ENCODE results near the gene HELZ2.

HELZ2 gene

DNA sequence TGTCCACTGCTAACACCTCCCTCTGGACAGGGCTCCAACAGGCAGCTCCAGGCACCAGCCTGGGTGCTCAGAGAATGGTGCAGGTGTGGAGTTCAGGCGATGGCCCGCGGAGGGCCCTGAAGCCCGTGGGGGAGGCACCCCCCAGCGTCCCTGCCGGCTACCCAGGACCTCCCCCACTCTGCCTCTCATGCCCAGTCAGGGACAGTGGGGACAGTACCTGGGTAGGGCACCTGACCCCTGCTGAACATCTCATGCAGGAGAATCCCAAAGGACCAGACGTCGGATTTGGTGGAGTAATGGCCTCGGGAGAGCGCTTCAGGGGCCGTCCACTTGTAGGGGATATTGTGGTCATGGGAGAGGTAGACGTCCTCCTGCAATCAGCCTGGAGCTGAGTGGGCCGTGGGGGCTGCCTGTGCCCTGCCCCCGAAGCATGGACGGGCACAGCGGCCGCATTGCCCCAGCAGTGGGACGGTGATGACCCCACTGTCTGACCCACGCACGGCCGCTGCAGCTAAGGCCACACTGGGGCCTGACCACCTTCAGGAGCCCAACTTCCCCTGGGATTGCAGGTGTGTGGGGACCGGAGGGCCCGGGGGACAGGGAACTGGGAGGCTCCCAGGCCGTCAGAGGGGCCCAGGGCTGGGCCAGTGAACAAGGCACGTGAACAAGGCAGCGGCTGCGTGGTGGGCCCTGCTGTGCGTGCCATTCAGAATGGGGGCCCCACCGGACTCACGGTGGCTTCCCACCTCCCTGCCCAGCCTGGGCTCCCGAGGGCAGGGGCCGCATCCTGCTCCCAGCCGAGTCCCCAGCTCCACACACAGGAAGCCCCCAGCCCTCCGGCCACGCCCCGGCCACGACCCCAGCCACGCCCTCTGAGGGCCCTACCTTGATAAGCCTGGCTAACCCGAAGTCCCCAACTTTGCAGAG, 43.9 kb downstream of the HELZ2 start:
- TF ChIP-seq, protein P1, sequence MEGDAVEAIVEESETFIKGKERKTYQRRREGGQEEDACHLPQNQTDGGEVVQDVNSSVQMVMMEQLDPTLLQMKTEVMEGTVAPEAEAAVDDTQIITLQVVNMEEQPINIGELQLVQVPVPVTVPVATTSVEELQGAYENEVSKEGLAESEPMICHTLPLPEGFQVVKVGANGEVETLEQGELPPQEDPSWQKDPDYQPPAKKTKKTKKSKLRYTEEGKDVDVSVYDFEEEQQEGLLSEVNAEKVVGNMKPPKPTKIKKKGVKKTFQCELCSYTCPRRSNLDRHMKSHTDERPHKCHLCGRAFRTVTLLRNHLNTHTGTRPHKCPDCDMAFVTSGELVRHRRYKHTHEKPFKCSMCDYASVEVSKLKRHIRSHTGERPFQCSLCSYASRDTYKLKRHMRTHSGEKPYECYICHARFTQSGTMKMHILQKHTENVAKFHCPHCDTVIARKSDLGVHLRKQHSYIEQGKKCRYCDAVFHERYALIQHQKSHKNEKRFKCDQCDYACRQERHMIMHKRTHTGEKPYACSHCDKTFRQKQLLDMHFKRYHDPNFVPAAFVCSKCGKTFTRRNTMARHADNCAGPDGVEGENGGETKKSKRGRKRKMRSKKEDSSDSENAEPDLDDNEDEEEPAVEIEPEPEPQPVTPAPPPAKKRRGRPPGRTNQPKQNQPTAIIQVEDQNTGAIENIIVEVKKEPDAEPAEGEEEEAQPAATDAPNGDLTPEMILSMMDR (IDR thresholded peaks at IDR 0.05; ENCODE audit: control insufficient read depth, extremely low read depth, insufficient read depth): no peak
- no peak overlapping the region for H3K4me3 ChIP-seq (ENCODE audit: low read depth, low read length)
- no peak for DNase-seq (ENCODE audit: low read depth)

DNA sequence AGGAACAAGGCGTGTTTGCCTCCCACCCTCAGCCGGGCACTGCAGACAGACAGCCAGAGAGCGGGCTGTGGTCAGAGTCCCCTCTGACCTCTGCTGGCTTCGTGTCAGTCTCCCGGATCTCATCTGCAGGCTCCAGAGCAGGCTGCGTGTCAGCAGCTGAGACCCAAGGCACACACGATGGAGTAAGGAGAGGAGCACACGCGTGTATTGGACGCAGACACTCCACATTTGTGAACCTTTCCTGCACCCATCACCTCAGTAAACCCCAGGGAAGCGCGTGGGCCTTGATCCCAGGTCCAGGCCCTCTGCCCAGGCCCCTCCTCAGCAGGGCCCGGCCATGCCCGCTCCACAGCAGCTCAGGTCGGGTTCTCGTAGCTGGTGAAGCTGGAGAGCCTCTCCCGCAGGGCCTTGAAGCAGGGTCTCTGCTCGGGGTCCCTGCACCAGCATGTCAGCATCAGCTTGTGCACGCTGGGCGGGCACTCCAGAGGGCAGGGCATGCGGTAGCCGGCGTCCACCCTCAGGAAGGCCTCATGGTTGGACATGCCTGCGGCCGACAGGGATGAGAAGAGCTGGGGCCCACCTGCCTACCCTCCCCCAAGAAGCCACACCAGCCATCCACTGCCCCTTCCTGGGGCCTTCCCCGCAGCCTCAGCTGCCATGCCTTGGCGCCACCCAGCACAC, 44.7 kb downstream of the HELZ2 start:
- no peak overlapping the region for H3K4me3 ChIP-seq (ENCODE audit: low read depth, low read length)
- no peak for DNase-seq (ENCODE audit: low read depth)
- TF ChIP-seq, protein P1 (IDR thresholded peaks at IDR 0.05; ENCODE audit: control insufficient read depth, extremely low read depth, insufficient read depth): no peak

DNA sequence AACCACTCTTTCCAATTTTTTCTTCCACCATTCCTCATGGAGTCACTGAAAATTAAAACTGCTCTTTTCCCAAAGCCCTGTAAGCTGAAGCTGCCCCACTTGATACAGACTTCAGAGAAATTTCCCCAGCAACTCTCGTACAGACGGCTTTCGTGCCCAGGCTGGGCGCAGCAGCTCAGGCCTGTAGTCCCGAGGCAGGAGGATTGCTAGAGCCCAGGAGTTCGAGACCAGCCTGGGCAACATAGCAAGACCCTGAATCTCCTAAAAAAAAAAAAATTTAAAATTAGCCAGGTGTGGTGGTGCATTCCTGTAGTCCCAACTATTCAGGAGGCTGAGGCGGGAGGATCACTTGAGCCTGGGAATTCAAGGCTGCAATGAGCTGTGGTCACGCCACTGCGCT, 46.9 kb downstream of the HELZ2 start:
- TF ChIP-seq, protein P1 (IDR thresholded peaks at IDR 0.05; ENCODE audit: control insufficient read depth, extremely low read depth, insufficient read depth): no peak
- DNase-seq (ENCODE audit: low read depth): no peak
- H3K4me3 ChIP-seq (ENCODE audit: low read depth, low read length): no peak overlapping the region

DNA sequence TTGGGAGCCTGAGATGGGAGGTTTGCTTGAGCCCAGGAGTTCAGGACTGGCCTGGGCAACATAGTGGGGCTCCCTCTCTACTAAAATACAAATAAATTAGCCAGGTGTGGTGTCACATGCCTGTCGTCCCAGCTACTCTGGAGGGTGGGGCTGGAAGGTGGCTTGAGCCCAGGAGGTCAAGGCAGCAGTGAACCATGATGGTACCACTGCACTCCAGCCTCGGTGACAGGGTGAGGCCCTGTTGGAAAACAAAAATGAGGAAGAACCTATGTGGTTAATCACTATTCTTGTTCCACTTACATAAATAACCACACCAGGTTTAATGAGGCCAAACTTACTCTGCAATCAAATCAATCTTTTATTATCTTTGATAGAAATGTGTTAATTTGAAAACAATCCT, 48.1 kb downstream of the HELZ2 start:
- H3K4me3 ChIP-seq (ENCODE audit: low read depth, low read length): no peak overlapping the region
- DNase-seq (ENCODE audit: low read depth): no peak
- TF ChIP-seq, protein P1 (IDR thresholded peaks at IDR 0.05; ENCODE audit: control insufficient read depth, extremely low read depth, insufficient read depth): no peak

DNA sequence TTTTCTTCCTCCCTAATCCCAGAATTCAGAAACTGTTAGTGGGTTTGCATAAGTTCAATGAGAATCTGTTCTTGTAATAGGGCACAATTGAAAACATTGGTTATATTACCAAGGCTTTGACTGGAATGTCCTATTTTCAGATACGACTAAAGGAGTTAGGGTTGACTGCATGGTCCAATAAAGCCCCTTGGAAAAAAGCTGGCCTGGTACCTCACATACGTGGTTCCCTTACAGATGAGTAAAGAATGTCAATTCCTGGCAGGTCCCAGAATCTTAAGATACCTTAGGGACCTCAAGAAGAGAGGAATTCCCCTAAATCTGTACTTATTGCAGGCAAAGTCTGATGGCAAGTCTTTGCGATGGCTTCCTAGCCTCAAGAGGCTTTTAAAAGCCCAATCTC, 48.9 kb downstream of the HELZ2 start:
- TF ChIP-seq, protein P1 (IDR thresholded peaks at IDR 0.05; ENCODE audit: control insufficient read depth, extremely low read depth, insufficient read depth): no peak
- DNase-seq (ENCODE audit: low read depth): no peak
- no peak overlapping the region for H3K4me3 ChIP-seq (ENCODE audit: low read depth, low read length)
